Lower leg skin (tissue), 3 donors: ENCODE data around the gene AGR3.

Source experiments
- POLR2A ChIP-seq, 2 donors: fragments of 450-650 bp; IDR thresholded peaks; one replicate each; pipeline ENCODE4 v1.6.1; 2016 to 2017; ENCODE audit warnings: antibody characterized with exemption in 2 of 2, mild to moderate bottlenecking in 1 of 2, moderate library complexity in 1 of 2
- TF ChIP-seq, protein P1 (sequence below), 3 donors: fragments of 450-650 bp; IDR thresholded peaks; one replicate each; pipeline ENCODE4 v1.5.1; 2016; ENCODE audit warnings: antibody characterized with exemption in 3 of 3, mild to moderate bottlenecking in 3 of 3, moderate library complexity in 2 of 3

DNA sequence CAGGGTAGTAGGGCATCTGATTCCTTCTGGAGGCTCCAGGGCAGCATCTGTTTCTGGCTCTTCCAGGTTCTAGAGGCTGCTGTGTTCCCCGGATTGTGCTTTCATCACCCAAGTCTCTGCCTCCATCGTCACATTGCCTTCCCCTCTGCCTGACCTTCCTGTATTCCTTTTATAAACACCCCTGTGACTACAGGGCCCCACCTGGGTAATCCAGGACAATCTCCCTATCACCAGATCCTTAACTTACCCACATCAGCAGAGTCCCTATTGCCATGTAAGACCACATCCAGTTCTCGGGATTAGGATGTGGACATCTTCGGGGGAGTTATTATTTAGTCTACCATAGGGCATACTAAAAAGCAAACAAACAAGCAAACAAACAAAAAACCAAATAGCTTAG lies 39.4 kb upstream of the AGR3 start:
- TF ChIP-seq, protein P1, sequence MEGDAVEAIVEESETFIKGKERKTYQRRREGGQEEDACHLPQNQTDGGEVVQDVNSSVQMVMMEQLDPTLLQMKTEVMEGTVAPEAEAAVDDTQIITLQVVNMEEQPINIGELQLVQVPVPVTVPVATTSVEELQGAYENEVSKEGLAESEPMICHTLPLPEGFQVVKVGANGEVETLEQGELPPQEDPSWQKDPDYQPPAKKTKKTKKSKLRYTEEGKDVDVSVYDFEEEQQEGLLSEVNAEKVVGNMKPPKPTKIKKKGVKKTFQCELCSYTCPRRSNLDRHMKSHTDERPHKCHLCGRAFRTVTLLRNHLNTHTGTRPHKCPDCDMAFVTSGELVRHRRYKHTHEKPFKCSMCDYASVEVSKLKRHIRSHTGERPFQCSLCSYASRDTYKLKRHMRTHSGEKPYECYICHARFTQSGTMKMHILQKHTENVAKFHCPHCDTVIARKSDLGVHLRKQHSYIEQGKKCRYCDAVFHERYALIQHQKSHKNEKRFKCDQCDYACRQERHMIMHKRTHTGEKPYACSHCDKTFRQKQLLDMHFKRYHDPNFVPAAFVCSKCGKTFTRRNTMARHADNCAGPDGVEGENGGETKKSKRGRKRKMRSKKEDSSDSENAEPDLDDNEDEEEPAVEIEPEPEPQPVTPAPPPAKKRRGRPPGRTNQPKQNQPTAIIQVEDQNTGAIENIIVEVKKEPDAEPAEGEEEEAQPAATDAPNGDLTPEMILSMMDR (IDR thresholded peaks at IDR 0.05): no peak
- no peak for TF ChIP-seq POLR2A (IDR thresholded peaks at IDR 0.05)
